DOHH2 (cell line): ENCODE results near the gene RASIP1.

Source experiments
- H3F3A ChIP-seq: fragments of 200-600 bp; sonication (generic), shearing (Covaris generic); 2 replicates; pipeline ENCODE4 v1.6.0; 2016; ENCODE audit warnings: antibody characterized with exemption, mild to moderate bottlenecking; ENCODE audit not compliant: control insufficient read depth, insufficient read depth
- H3K27ac ChIP-seq: fragments of 200-600 bp; sonication (generic); 2 replicates; pipeline ENCODE4 v1.5.1; 2014; ENCODE audit warnings: low read depth, mild to moderate bottlenecking, low read length, moderate library complexity
- H3K27me3 ChIP-seq: fragments of 200-600 bp; sonication (generic); 2 replicates; pipeline ENCODE4 v1.6.1; 2014; ENCODE audit warnings: mild to moderate bottlenecking, low read length, mixed read lengths; ENCODE audit not compliant: control insufficient read depth
- H3K36me3 ChIP-seq: fragments of 200-600 bp; sonication (generic); 2 replicates; pipeline ENCODE4 v1.6.1; 2014; ENCODE audit warnings: mild to moderate bottlenecking, low read length, moderate library complexity, mixed read lengths; ENCODE audit not compliant: control insufficient read depth
- H3K4me1 ChIP-seq: fragments of 200-600 bp; sonication (generic); 2 replicates; pipeline ENCODE4 v1.6.1; 2014; ENCODE audit warnings: mild to moderate bottlenecking, low read length, mixed read lengths; ENCODE audit not compliant: control insufficient read depth
- H3K4me2 ChIP-seq: fragments of 200-600 bp; sonication (generic); 2 replicates; pipeline ENCODE4 v1.6.0; 2014; ENCODE audit warnings: mild to moderate bottlenecking, low read length, moderate library complexity
- H3K4me3 ChIP-seq: fragments of 200-600 bp; sonication (generic); 2 replicates; pipeline ENCODE4 v1.5.1; 2014; ENCODE audit warnings: mild to moderate bottlenecking, low read length, mixed read lengths
- H3K79me2 ChIP-seq: fragments of 200-600 bp; sonication (generic); 2 replicates; pipeline ENCODE4 v1.6.1; 2014; ENCODE audit warnings: mild to moderate bottlenecking, low read length, mixed read lengths; ENCODE audit not compliant: control insufficient read depth
- H3K9me2 ChIP-seq: fragments of 200-600 bp; sonication (generic); replicated peaks from 2 replicates; pipeline ENCODE4 v1.6.1; 2014; ENCODE audit warnings: mild to moderate bottlenecking, low read length, mixed read lengths; ENCODE audit not compliant: control insufficient read depth
- H3K9me3 ChIP-seq: fragments of 200-600 bp; sonication (generic); 2 replicates; pipeline ENCODE4 v1.6.1; 2014; ENCODE audit warnings: antibody characterized with exemption, low read length, mixed read lengths; ENCODE audit not compliant: control insufficient read depth, insufficient read depth
- H4K20me1 ChIP-seq: fragments of 200-600 bp; sonication (generic); 2 replicates; pipeline ENCODE4 v1.6.0; 2014; ENCODE audit warnings: low read depth, mild to moderate bottlenecking, antibody characterized with exemption, low read length, moderate library complexity; ENCODE audit not compliant: control insufficient read depth, insufficient read depth
- EZH2phosphoT487 ChIP-seq: fragments of 200-600 bp; sonication (generic); IDR thresholded peaks from 2 replicates; pipeline ENCODE4 v1.6.1; 2017; ENCODE audit warnings: borderline replicate concordance, mild to moderate bottlenecking, antibody characterized with exemption, low read length, moderate library complexity, mixed read lengths
- TF ChIP-seq, protein P1 (sequence below): fragments of 200-600 bp; sonication (generic); IDR thresholded peaks from one replicate; pipeline ENCODE4 v1.5.1; 2014; ENCODE audit warnings: antibody characterized with exemption, mild to moderate bottlenecking, low read depth, low read length; ENCODE audit not compliant: poor library complexity, severe bottlenecking

Gene RASIP1

GRCh38 chr19:48777139-48777538 lies 36.7 kb upstream of the RASIP1 start:
- Histone ChIP-seq H3K27ac (no peak overlapping the region), H3K4me1 (peaks cover 19% of the 10 kb centered on the region), H3K36me3 (no peaks in the 10 kb centered on the region), H3K79me2 (no peaks in the 10 kb centered on the region), H4K20me1 (no peaks in the 10 kb centered on the region), H3K27me3 (no peaks in the 10 kb centered on the region), H3K9me2 (no peaks in the 10 kb centered on the region), H3K4me2 (no peak overlapping the region), H3K9me3 (no peaks in the 10 kb centered on the region), H3K4me3 (no peak overlapping the region), H3F3A (no peaks in the 10 kb centered on the region)
- TF ChIP-seq, protein P1, sequence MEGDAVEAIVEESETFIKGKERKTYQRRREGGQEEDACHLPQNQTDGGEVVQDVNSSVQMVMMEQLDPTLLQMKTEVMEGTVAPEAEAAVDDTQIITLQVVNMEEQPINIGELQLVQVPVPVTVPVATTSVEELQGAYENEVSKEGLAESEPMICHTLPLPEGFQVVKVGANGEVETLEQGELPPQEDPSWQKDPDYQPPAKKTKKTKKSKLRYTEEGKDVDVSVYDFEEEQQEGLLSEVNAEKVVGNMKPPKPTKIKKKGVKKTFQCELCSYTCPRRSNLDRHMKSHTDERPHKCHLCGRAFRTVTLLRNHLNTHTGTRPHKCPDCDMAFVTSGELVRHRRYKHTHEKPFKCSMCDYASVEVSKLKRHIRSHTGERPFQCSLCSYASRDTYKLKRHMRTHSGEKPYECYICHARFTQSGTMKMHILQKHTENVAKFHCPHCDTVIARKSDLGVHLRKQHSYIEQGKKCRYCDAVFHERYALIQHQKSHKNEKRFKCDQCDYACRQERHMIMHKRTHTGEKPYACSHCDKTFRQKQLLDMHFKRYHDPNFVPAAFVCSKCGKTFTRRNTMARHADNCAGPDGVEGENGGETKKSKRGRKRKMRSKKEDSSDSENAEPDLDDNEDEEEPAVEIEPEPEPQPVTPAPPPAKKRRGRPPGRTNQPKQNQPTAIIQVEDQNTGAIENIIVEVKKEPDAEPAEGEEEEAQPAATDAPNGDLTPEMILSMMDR = no peak
- TF ChIP-seq EZH2phosphoT487 = no peak

GRCh38 chr19:48772503-48772953 lies 32.1 kb upstream of the RASIP1 start:
- H3K36me3 ChIP-seq = no peaks in the 10 kb centered on the region
- H3K4me2 ChIP-seq = no peak overlapping the region
- H3K4me1 ChIP-seq = no peaks in the 10 kb centered on the region
- H3F3A ChIP-seq = no peaks in the 10 kb centered on the region
- H3K79me2 ChIP-seq = no peaks in the 10 kb centered on the region
- TF ChIP-seq EZH2phosphoT487 = no peak
- TF ChIP-seq, protein P1 = no peak
- no peak overlapping the region for H3K27ac ChIP-seq
- H3K27me3 ChIP-seq = peaks cover 15% of the 10 kb centered on the region
- no peak overlapping the region for H3K4me3 ChIP-seq
- H3K9me2 ChIP-seq = no peaks in the 10 kb centered on the region
- no peaks in the 10 kb centered on the region for H4K20me1 ChIP-seq
- no peaks in the 10 kb centered on the region for H3K9me3 ChIP-seq

DNA sequence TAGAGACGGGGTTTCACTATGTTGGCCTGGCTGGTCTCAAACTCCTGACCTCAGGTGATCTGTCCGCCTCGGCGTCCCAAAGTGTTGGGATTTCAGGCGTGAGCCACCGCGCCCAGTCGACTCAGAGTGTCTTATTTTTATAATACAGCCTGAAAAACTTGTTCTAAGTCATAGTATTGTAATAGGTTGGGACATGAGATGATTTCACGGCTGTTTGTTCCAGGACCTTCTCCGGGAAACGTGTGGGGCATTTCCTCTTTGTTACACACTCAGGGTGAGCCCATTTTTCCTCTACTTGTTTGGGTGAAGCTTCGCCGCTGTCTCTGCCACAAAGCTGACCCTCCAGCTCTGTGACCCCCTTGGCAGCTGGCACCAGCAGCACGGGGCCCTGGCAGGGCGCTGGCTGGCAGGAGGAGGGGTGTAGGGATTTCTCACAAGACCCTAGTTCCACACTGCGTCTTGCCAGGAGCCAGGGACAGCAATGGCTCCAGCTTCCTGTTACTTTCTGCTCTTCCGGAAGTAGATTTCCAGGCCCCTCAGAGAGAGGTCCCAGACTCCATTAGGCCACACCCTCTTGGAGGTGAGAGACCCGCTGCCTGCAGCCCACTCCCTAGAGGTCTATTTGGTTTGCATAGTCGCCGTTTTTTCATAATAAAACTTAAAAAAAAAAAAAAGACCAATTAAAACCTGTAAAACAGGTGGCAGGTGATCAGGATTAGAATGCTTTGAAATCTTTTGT lies 30.5 kb upstream of the RASIP1 start:
- H3K36me3 ChIP-seq = no peaks in the 10 kb centered on the region
- no peaks in the 10 kb centered on the region for H3F3A ChIP-seq
- no peaks in the 10 kb centered on the region for H3K4me1 ChIP-seq
- H3K9me3 ChIP-seq = no peaks in the 10 kb centered on the region
- no peak overlapping the region for H3K4me2 ChIP-seq
- no peaks in the 10 kb centered on the region for H4K20me1 ChIP-seq
- no peak overlapping the region for H3K27ac ChIP-seq
- no peak overlapping the region for H3K4me3 ChIP-seq
- TF ChIP-seq EZH2phosphoT487 = no peak
- TF ChIP-seq, protein P1 = no peak
- peaks cover 15% of the 10 kb centered on the region for H3K27me3 ChIP-seq
- H3K9me2 ChIP-seq = no peaks in the 10 kb centered on the region
- no peaks in the 10 kb centered on the region for H3K79me2 ChIP-seq
